B cell (primary cell): ENCODE measurements around the gene CCL28.

Experiments
- EZH2 ChIP-seq: IDR thresholded peaks from 2 replicates; pipeline ENCODE4 v1.6.1; 2012; ENCODE audit warnings: borderline replicate concordance, low read depth, mild to moderate bottlenecking, moderate library complexity, low read length; ENCODE audit not compliant: insufficient read depth, poor library complexity, severe bottlenecking
- TF ChIP-seq, protein P1 (sequence below): fragments of 200-600 bp; IDR thresholded peaks from one replicate; pipeline ENCODE4 v1.8.0; 2022; ENCODE audit warnings: antibody characterized with exemption, mild to moderate bottlenecking

DNA sequence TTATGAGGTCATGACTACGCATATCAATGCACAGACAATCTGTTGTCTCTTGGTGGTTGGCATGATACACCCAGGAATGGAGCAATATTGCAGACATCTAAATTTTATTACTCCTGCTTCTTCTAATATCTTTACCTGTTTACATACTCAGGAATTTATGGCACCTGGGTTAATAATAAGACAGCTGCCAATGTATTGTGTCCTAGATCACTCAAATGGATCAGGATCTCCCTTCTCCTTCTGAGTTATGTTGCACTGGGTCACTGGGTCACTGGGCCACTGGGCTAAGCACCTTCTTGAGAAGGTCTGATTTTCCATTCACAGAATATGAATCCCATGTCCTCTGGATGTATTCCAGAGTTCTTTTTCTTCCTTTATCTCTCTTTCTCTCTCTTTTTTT, 41.8 kb downstream of the CCL28 start:
- no peak for TF ChIP-seq EZH2
- TF ChIP-seq, protein P1, sequence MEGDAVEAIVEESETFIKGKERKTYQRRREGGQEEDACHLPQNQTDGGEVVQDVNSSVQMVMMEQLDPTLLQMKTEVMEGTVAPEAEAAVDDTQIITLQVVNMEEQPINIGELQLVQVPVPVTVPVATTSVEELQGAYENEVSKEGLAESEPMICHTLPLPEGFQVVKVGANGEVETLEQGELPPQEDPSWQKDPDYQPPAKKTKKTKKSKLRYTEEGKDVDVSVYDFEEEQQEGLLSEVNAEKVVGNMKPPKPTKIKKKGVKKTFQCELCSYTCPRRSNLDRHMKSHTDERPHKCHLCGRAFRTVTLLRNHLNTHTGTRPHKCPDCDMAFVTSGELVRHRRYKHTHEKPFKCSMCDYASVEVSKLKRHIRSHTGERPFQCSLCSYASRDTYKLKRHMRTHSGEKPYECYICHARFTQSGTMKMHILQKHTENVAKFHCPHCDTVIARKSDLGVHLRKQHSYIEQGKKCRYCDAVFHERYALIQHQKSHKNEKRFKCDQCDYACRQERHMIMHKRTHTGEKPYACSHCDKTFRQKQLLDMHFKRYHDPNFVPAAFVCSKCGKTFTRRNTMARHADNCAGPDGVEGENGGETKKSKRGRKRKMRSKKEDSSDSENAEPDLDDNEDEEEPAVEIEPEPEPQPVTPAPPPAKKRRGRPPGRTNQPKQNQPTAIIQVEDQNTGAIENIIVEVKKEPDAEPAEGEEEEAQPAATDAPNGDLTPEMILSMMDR = no peak
